Lung (tissue), 12 donors: ENCODE data around the gene RHOH. TPM values are rescaled to one million over a fixed set of nuclear protein-coding genes. Genes with fewer than 3 reads are reported as not detected.

Experiments
- ATAC-seq: fragments of 200-7000 bp; cut with Tn5 transposase; one replicate; pipeline ENCODE4 v1.9.1; 2020; ENCODE audit warnings: moderate number of reproducible peaks; ENCODE audit not compliant: insufficient read depth, low FRiP score
- DNase-seq, 3 donors: peaks; one replicate each; pipeline ENCODE4 v3.0.0-alpha.2; 2013 to 2017
- H3K27ac ChIP-seq, 2 donors: one replicate each; pipeline ENCODE4 v1.5.1; 2013; ENCODE audit warnings: mild to moderate bottlenecking in 2 of 2, moderate library complexity in 2 of 2, control low read depth in 1 of 2, inconsistent platforms in 1 of 2, low read depth in 1 of 2, low read length in 1 of 2
- H3K27me3 ChIP-seq, 3 donors: one replicate each; pipeline ENCODE4 v1.5.1; 2013; ENCODE audit warnings: low read length in 2 of 3; ENCODE audit not compliant: control insufficient read depth in 3 of 3, insufficient read depth in 3 of 3
- H3K36me3 ChIP-seq, 4 donors: one replicate each; pipeline ENCODE4 v1.5.1; 2013; ENCODE audit warnings: low read length in 4 of 4, mild to moderate bottlenecking in 1 of 4, moderate library complexity in 1 of 4; ENCODE audit not compliant: control insufficient read depth in 4 of 4, insufficient read depth in 4 of 4
- H3K4me1 ChIP-seq, 5 donors: one replicate each; pipeline ENCODE4 v1.5.1; 2013; ENCODE audit warnings: low read length in 5 of 5, mild to moderate bottlenecking in 2 of 5, moderate library complexity in 1 of 5; ENCODE audit not compliant: control insufficient read depth in 5 of 5, insufficient read depth in 5 of 5
- H3K4me3 ChIP-seq: one replicate; pipeline ENCODE4 v1.5.1; 2013; ENCODE audit warnings: mild to moderate bottlenecking, control low read depth, moderate library complexity
- H3K9ac ChIP-seq, 2 donors: one replicate each; pipeline ENCODE4 v1.5.1; 2013; ENCODE audit warnings: low read length in 2 of 2, control low read depth in 1 of 2; ENCODE audit not compliant: insufficient read depth in 1 of 2
- H3K9me3 ChIP-seq, 4 donors: one replicate each; pipeline ENCODE4 v1.5.1; 2013; ENCODE audit warnings: low read length in 3 of 4, mild to moderate bottlenecking in 1 of 4, moderate library complexity in 1 of 4; ENCODE audit not compliant: control insufficient read depth in 4 of 4, insufficient read depth in 3 of 4
- WGBS, 2 donors: extraction: QIAGEN DNeasy Blood & Tissue Kit; methylation state at CpG; one replicate each; pipeline ENCODE4 v1.1.7; 2013; 5-methylcytosine and 5-hydroxymethylcytosine counted together
- polyA plus RNA-seq, 2 donors: library from polyadenylated mRNA; stranded (reverse); fragments of 200-250 nt; gene quantifications; one replicate each; pipeline ENCODE4 v1.2.1, GENCODE V29; 2013
- total RNA-seq, 2 donors: library from RNA; depleted of rRNA in 1 of 2; stranded (reverse); fragments of >200 nt in 1 of 2; gene quantifications; one replicate each; pipeline ENCODE4 v1.2.1, GENCODE V29; 2014 to 2021
- TF ChIP-seq, protein P1 (sequence below): IDR thresholded peaks from 2 replicates; pipeline ENCODE4 v1.5.1; 2012; ENCODE audit warnings: mild to moderate bottlenecking; ENCODE audit errors: control extremely low read depth, extremely low read depth
- donor health status: control.
- donor health status: control.
- donor health status: Bipolar disorder and iron deficiency.
- donor health status: healthy.
- donor health status: DM: yes; HTN: yes; CAD: no.

Gene RHOH
- total and polyA plus RNA-seq, 4 donors, result 1.2 to 35.8 (median 10.6) TPM

DNA sequence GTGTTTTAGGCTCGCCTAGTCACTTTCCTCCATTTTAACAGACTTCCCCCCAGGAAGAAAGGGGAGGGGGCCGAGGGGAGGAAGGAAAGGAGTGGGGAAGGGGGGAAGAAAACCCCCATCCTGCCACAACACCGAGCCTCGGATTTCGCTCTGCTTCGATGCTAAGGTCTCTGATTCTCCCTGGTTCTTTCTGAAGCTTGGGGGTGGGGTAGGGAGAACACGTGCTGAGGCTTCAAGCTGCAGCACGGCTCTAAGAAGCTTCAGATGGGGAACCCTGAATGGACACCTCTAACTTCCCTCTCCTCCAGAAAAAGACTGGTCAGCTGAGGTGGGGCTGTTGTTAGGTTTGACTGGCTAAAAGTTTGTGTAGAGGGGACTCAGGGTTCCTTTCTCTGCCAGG, 61.8 kb downstream of the RHOH start:
- H3K9ac ChIP-seq, result no peak overlapping the region
- H3K4me1 ChIP-seq, result no peaks in the 10 kb centered on the region
- no peak overlapping the region for H3K4me3 ChIP-seq
- H3K27me3 ChIP-seq, result no peaks in the 10 kb centered on the region
- H3K9me3 ChIP-seq, result no peaks in the 10 kb centered on the region
- H3K27ac ChIP-seq, result no peak overlapping the region
- TF ChIP-seq, protein P1, sequence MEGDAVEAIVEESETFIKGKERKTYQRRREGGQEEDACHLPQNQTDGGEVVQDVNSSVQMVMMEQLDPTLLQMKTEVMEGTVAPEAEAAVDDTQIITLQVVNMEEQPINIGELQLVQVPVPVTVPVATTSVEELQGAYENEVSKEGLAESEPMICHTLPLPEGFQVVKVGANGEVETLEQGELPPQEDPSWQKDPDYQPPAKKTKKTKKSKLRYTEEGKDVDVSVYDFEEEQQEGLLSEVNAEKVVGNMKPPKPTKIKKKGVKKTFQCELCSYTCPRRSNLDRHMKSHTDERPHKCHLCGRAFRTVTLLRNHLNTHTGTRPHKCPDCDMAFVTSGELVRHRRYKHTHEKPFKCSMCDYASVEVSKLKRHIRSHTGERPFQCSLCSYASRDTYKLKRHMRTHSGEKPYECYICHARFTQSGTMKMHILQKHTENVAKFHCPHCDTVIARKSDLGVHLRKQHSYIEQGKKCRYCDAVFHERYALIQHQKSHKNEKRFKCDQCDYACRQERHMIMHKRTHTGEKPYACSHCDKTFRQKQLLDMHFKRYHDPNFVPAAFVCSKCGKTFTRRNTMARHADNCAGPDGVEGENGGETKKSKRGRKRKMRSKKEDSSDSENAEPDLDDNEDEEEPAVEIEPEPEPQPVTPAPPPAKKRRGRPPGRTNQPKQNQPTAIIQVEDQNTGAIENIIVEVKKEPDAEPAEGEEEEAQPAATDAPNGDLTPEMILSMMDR, result no peak
- WGBS, 2 donors, result 20 to 35% methylated on average over 7 to 8 of the region's 8 CpGs
- no peaks in the 10 kb centered on the region for H3K36me3 ChIP-seq
- ATAC-seq (no peak), DNase-seq (no peak)

DNA sequence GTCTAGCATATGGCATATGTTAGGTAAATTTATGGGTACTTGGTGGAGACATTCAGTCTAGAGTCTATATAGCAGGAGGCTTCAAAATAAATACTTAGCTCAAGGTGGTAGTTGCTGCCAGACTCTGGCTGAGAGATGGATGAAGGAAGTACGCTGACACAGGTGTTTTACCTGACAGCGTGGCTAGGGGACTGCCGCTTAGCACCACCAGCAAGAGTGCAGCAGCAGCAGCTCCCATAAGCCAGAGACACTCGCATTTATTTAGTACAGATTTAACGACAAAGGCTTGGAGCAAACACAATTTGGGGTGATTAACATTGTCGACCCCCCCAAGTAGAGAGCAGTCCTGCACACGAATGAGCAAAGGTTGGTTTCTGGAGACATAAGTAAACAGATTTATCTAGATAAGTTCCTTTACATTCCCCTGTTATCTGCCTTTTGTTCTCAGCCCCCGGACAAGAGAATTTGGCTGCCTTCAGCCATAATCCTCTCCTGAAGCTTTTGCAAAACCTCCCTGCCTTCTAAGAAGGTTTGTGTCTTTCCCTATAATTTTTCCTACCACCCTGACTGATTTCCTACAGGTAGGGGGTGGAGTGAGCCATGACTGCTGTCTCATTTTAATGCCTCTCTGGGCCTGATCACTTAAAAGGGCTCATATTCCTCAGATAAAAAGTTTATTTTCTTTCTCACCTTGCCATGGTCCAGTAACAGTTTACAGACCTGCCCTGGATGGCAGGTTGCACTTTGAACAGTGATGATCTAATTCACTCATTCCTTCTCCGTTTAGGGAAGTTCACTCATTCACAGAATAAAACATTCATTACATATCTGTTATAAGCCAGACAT, 64.6 kb downstream of the RHOH start:
- no peak for ATAC-seq
- TF ChIP-seq, protein P1, result no peak
- Histone ChIP-seq H3K27me3 (no peaks in the 10 kb centered on the region), H3K4me1 (no peaks in the 10 kb centered on the region), H3K36me3 (no peaks in the 10 kb centered on the region), H3K27ac (no peak overlapping the region), H3K4me3 (no peak overlapping the region), H3K9ac (no peak overlapping the region), H3K9me3 (no peaks in the 10 kb centered on the region)
- no peak for DNase-seq
- WGBS, 2 donors, result 73 to 80% methylated on average over 9 of the region's 9 CpGs

DNA sequence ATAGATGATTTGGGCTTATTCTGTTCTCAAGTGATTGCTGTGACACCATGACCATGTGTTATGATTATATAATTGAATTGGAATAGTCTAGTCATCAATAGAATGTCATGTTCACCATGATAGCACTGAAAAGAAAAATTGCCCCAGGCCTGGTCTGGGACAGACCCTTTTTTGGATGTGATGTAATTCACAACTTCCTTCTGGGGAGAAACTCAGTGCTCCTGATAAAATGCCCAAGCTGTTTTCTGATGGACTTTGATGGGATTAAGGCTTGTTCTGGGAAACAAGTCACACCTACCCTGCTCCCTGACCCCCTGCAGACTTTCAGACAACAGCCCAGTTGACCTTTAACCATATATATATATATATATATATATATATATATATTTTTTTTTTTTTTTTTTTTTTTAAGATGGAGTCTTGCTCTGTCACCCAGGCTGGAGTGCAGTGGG, 65.3 kb downstream of the RHOH start:
- no peak overlapping the region for H3K27ac ChIP-seq
- no peaks in the 10 kb centered on the region for H3K4me1 ChIP-seq
- no peak for ATAC-seq
- H3K4me3 ChIP-seq, result no peak overlapping the region
- DNase-seq, result no peak
- TF ChIP-seq, protein P1, result no peak
- H3K27me3 ChIP-seq, result no peaks in the 10 kb centered on the region
- H3K36me3 ChIP-seq, result no peaks in the 10 kb centered on the region
- no peaks in the 10 kb centered on the region for H3K9me3 ChIP-seq
- no peak overlapping the region for H3K9ac ChIP-seq
